ENCODE measurements around the gene SETX.

DNA sequence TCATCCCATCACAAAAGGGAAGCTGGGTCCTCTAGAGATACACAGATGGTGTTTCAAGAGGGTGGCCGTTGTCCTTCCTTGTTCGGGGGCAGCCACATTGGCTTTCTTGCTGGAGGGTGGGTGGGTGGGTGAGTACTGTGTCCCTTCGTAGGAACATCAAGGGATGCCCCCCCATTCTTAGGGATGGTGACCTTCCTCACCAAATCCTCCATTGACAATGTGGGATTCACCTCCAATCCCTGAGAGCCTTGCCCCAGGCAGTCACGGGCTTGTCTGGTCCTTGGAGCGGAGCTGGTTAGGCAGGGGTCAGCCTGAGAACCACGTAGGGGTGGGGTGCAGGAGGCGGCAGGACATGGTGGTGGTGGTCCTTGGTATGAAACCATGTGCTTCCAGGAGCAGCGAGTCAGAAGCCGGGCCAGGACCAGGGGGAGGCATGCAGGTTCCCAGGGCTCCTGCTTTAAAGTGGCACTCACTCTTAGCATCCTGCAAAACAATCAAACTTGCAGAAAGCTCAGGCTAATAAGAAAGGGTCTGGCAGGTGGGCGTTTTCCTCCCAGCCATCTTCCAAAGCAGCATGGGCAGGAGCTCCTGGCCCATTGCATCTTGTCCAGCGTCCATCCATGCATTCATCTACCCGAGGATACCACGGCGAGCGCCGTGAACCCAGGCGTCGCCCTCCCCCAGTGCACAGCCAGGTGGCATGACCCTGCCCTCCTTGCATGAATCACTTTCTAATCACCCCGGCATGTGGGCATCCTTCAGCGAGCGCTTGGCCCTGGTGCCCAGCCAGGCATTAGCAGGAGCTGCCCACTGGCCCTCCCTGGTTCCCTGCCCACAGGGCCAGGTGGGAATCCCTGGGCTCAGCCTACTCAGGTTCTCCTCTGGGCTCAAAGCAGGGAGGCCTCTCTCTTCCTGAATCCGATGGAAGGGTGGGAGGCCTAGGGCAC lies 116.5 kb downstream of the SETX start:
- no peak for TF ChIP-seq FOXM1 (IDR thresholded peaks at IDR 0.05; ENCODE audit: borderline replicate concordance)
- no peak for TF ChIP-seq FOXA1 (IDR thresholded peaks at IDR 0.05)
- TF ChIP-seq SUZ12 (IDR thresholded peaks at IDR 0.05), result no peak
- no peak for TF ChIP-seq L3MBTL2 (conservative IDR thresholded peaks at IDR 0.05)
- TF ChIP-seq ARNT (IDR thresholded peaks at IDR 0.05), result no peak
- no peak for TF ChIP-seq SP1 (IDR thresholded peaks at IDR 0.05)
- TF ChIP-seq BHLHE40 (IDR thresholded peaks at IDR 0.05; ENCODE audit: borderline replicate concordance), result no peak
- TF ChIP-seq FOXK2 (IDR thresholded peaks at IDR 0.05), result no peak
